DND-41 (cell line): ENCODE data around the gene STKLD1.

ENCODE experiments used
- ATAC-seq: fragments of 200-7000 bp; cut with Tn5 transposase; 3 replicates; pipeline ENCODE4 v1.9.1; 2021; ENCODE audit warnings: low read depth; ENCODE audit not compliant: insufficient read depth
- DNase-seq: peaks from one replicate; pipeline ENCODE4 v3.0.0-alpha.2; 2020
- H2AFZ ChIP-seq: 2 replicates; pipeline ENCODE4 v1.6.0; 2012; ENCODE audit warnings: low read depth, low read length
- H3K27ac ChIP-seq: 2 replicates; pipeline ENCODE4 v1.5.1; 2012; ENCODE audit warnings: low read length, inconsistent platforms
- H3K27me3 ChIP-seq: fragments of 200-600 bp; sonication (generic); 2 replicates; pipeline ENCODE4 v1.6.0; 2012; ENCODE audit warnings: low read length, mild to moderate bottlenecking, inconsistent platforms; ENCODE audit not compliant: insufficient read depth, poor library complexity
- H3K36me3 ChIP-seq: 2 replicates; pipeline ENCODE4 v1.5.1; 2012; ENCODE audit warnings: low read length, inconsistent platforms; ENCODE audit not compliant: insufficient read depth
- H3K4me1 ChIP-seq: 2 replicates; pipeline ENCODE4 v1.5.1; 2012; ENCODE audit warnings: mild to moderate bottlenecking, low read length; ENCODE audit not compliant: insufficient read depth
- H3K4me2 ChIP-seq: 2 replicates; pipeline ENCODE4 v1.6.0; 2012; ENCODE audit warnings: mild to moderate bottlenecking, moderate library complexity, low read length, inconsistent platforms; ENCODE audit not compliant: insufficient read depth
- H3K4me3 ChIP-seq, 2 experiments: fragments of 200-600 bp in 1 of 2; shearing (Covaris generic) in 1 of 2; 2 replicates each; pipeline ENCODE4 v1.5.1; 2012 to 2016; ENCODE audit warnings: inconsistent platforms in 2 of 2, low read length in 2 of 2, mild to moderate bottlenecking in 2 of 2, low read depth in 1 of 2, moderate library complexity in 1 of 2
- H3K79me2 ChIP-seq: 2 replicates; pipeline ENCODE4 v1.6.0; 2012; ENCODE audit warnings: low read length, inconsistent platforms; ENCODE audit not compliant: insufficient read depth
- H3K9ac ChIP-seq: 2 replicates; pipeline ENCODE4 v1.6.0; 2012; ENCODE audit warnings: low read depth, mild to moderate bottlenecking, inconsistent platforms, low read length, moderate library complexity
- H3K9me3 ChIP-seq: 2 replicates; pipeline ENCODE4 v1.5.1; 2012; ENCODE audit warnings: low read length, moderate library complexity, mild to moderate bottlenecking, inconsistent platforms; ENCODE audit not compliant: insufficient read depth, severe bottlenecking
- H4K20me1 ChIP-seq: 2 replicates; pipeline ENCODE4 v1.6.0; 2012; ENCODE audit warnings: low read length; ENCODE audit not compliant: insufficient read depth
- CTCF ChIP-seq: IDR thresholded peaks from 2 replicates; pipeline ENCODE4 v1.5.1; 2012; ENCODE audit warnings: borderline replicate concordance, low read length, moderate library complexity, mild to moderate bottlenecking; ENCODE audit not compliant: poor library complexity, severe bottlenecking; ENCODE audit errors: extremely low read depth
- EZH2 ChIP-seq: IDR thresholded peaks from 3 replicates; pipeline ENCODE4 v1.6.1; 2012; ENCODE audit warnings: borderline replicate concordance, low read depth, mild to moderate bottlenecking, moderate library complexity, low read length, inconsistent platforms; ENCODE audit not compliant: severe bottlenecking

STKLD1 gene

GRCh38 chr9:133430244-133430643 lies 54.1 kb downstream of the STKLD1 start:
- H3K4me1 ChIP-seq: no peaks in the 10 kb centered on the region
- DNase-seq: no peak
- H3K36me3 ChIP-seq: no peaks in the 10 kb centered on the region
- no peak overlapping the region for H3K27ac ChIP-seq
- H3K4me2 ChIP-seq: no peak overlapping the region
- H2AFZ ChIP-seq: no peak overlapping the region
- no peaks in the 10 kb centered on the region for H3K79me2 ChIP-seq
- no peak overlapping the region for H3K4me3 ChIP-seq
- no peaks in the 10 kb centered on the region for H3K9me3 ChIP-seq
- H3K9ac ChIP-seq: no peak overlapping the region
- no peaks in the 10 kb centered on the region for H4K20me1 ChIP-seq
- TF ChIP-seq EZH2: no peak
- no peak for TF ChIP-seq CTCF
- no peaks in the 10 kb centered on the region for H3K27me3 ChIP-seq
- ATAC-seq: no peak

GRCh38 chr9:133433351-133433843 lies 57.2 kb downstream of the STKLD1 start:
- H3K4me1 ChIP-seq: no peaks in the 10 kb centered on the region
- ATAC-seq (no peak), DNase-seq (no peak)
- H4K20me1 ChIP-seq: no peaks in the 10 kb centered on the region
- no peak overlapping the region for H3K27ac ChIP-seq
- no peaks in the 10 kb centered on the region for H3K27me3 ChIP-seq
- TF ChIP-seq EZH2: no peak
- no peak for TF ChIP-seq CTCF
- no peak overlapping the region for H3K9ac ChIP-seq
- H3K36me3 ChIP-seq: no peaks in the 10 kb centered on the region
- no peak overlapping the region for H3K4me3 ChIP-seq
- no peak overlapping the region for H3K4me2 ChIP-seq
- H2AFZ ChIP-seq: no peak overlapping the region
- H3K79me2 ChIP-seq: no peaks in the 10 kb centered on the region
- no peaks in the 10 kb centered on the region for H3K9me3 ChIP-seq

GRCh38 chr9:133436681-133437080 lies 60.5 kb downstream of the STKLD1 start:
- Histone ChIP-seq H3K79me2 (no peaks in the 10 kb centered on the region), H3K4me2 (no peak overlapping the region), H3K36me3 (no peaks in the 10 kb centered on the region), H3K4me1 (no peaks in the 10 kb centered on the region), H3K4me3 (no peak overlapping the region), H3K9me3 (no peaks in the 10 kb centered on the region), H2AFZ (no peak overlapping the region), H4K20me1 (no peaks in the 10 kb centered on the region), H3K27me3 (no peaks in the 10 kb centered on the region), H3K9ac (no peak overlapping the region), H3K27ac (no peak overlapping the region)
- DNase-seq (no peak), ATAC-seq (no peak)
- TF ChIP-seq EZH2: no peak
- TF ChIP-seq CTCF: no peak
